SU-DHL-6 (cell line): ENCODE data around the gene PLEKHG2.

ENCODE experiments used
- CTCF ChIP-seq: fragments of 200-600 bp; sonication (generic); IDR thresholded peaks from one replicate; pipeline ENCODE4 v1.5.1; 2017; ENCODE audit warnings: antibody characterized with exemption, mild to moderate bottlenecking, low read length, moderate library complexity; ENCODE audit not compliant: insufficient read depth, poor library complexity, severe bottlenecking
- EZH2phosphoT487 ChIP-seq: fragments of 200-600 bp; sonication (generic), shearing (Covaris generic); conservative IDR thresholded peaks from 2 replicates; pipeline ENCODE4 v1.6.1; 2018; ENCODE audit warnings: mild to moderate bottlenecking, antibody characterized with exemption, low read length, moderate library complexity, mixed read lengths

GRCh38 chr19:39413272-39413910 lies 922 bp downstream of the PLEKHG2 start:
- TF ChIP-seq CTCF (no peak), EZH2phosphoT487 (no peak)
